Articular chondrocyte of knee joint (primary cell): ENCODE results near the gene SLC4A1. TPM values are rescaled to one million over a fixed set of nuclear protein-coding genes. Genes with fewer than 3 reads are reported as not detected.

Experiments
- small RNA-seq: library from RNA; depleted of rRNA; stranded (forward); fragments of <200 nt; gene quantifications from one replicate; pipeline ENCODE3, GENCODE V24; 2012
- total RNA-seq: library from RNA; depleted of rRNA; stranded (reverse); fragments of >200 nt; gene quantifications from 2 replicates; pipeline ENCODE4 v1.2.3, GENCODE V29; 2012

The SLC4A1 gene
- total RNA-seq = not detected in 2 replicates

DNA sequence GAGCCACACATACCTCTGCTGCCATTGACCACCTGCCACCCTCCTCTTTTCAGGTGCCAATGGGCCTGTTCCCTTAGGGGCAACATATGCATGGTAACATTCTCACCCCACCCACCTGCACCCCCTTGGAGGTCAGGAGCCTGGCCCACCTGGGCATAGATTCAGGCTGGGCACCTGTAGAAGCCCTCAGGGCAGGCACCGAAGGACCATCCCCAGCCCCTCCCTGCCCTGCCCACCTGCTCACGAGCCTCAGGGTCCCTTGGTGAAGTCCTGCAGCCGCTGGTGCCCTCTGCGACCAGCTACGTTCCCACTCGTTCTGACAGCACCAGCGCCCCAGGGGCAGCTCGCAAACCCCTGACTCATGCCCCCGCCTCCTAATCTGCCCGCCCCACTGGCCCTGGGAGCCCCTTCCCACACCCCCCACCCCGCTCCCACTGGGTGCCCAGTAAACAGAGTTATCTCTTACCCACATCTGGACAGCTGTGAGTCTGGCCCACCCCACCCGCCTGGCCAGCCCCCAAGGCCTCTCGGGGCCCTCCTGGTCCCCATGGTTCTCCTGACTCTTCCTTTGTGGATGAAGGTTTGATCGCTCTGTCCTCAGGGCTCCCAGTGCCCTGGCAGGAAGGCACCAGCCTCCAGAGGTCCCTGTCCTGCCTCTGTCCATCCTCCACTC lies at the start of gene SLC4A1:
SLC4A1 (minus strand) TSS at position 318 of the 673 bp plus-strand sequence. CDS start 5,269 bp downstream, outside the sequence.

GRCh38 chr17:44308320-44308818 lies 40.4 kb upstream of the SLC4A1 start, which contains the start of gene RUNDC3A:
Gene RUNDC3A (plus strand): TSS chr17:44308601. CDS start chr17:44308833, 232 bp downstream.

DNA sequence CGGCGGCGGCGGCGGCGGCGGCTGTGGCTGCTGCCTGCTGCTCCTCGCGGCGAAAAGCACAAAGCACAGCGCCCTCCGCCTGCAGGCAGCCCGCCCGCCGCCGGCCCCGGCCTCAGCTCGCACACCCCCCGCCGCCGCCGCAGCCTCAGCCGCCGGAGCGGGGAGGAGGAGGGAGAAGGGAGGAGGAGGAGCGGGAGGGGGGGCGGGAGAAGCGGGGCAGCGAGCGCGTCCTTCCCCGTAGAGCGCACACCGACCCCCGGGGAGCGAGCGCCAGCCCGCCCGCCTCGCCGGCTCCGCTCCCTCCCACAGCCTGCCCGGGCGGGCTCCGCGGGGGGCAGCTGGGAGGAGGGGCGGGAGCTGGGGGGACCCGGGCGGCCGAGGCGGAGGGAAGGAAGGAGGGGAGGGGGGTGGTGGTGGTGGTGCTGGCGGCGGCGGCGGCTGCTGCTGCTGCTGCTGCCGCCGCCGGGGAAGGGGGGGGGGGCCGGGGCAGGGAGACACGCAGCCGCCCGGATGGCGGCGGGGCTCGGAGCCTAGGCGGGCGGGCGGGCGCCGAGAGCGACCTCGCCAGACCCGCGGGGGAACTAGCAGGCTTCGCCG lies 48.2 kb downstream of the SLC4A1 start, which contains the start of gene UBTF:
UBTF (minus strand) TSS at position 60 of the 597 bp plus-strand sequence. CDS start 1,446 bp downstream, outside the sequence.

DNA sequence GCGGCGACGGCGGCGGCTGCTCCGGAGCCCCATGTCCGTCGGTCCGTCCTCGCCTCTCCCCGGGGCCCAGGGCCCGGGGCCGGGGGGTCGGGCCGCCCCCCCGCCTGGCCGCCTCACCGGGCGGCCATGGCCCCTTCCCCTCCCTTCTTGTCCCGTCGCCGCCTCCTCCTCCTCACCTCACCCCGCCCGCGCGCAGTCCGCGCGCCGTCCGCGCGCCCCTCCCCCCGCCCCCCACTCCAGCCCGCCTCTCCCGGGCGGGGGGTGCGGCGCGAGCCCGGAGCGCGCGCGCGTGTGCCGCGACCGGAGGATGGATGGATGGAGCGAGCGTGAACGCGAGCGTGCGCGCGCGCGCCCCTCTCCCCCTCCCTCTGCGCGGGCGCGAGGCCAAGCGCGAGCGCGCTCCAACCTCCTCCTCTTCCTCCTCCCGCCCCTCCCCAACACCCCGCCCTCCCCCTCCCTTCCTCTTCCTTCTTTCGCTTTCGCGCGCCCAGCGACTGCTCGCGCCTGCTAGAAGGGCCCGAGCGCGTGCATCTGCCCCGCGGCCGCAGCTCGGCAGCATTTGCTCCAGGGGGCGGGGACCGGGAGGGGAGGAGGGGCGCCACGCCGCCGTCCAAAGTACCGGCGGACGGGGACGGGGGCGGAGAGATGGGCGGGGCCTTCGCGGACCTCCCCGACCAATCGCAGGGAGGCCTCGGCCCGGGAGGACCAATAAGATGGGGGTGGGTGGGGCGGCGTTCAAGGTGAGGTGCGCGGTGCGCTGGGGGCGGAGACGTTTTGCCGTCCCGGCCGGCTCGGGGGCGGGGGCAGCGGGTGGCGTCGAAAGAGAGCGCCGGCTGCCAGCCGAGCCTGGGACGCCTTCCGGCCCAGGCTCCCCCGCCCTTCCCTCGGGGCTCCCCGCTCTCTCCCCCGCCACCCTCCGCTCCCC lies 68.1 kb downstream of the SLC4A1 start, which contains the start of gene ATXN7L3:
ATXN7L3 (minus strand) TSS at position 332 of the 925 bp plus-strand sequence. CDS start 1,814 bp downstream, outside the sequence.

Small RNAs within 50 kb of the gene (small RNA-seq; reads per million reads assigned to genes)
- not detected for gene MIR6782
- not detected for gene RF00012
- not detected for gene RN7SL507P
- not detected for gene RNU6-453P

Other genes with a start within 250 kb of the SLC4A1 start
- gene LSM12, start 201.5 kb downstream of the SLC4A1 start, total RNA-seq = 68.2 and 77.1 TPM in 2 replicates
- 27.2 and 29.8 TPM in 2 replicates for gene G6PC3, start 197.4 kb downstream of the SLC4A1 start, total RNA-seq
- gene HDAC5, start 144.5 kb downstream of the SLC4A1 start, total RNA-seq = 50.5 and 66.2 TPM in 2 replicates
- 1.8 and 3.4 TPM in 2 replicates for gene HROB, start 126.2 kb downstream of the SLC4A1 start, total RNA-seq
- 0.11 and 0.39 TPM in 2 replicates for gene ASB16, start 97.4 kb downstream of the SLC4A1 start, total RNA-seq
- 22.3 and 22.8 TPM in 2 replicates for gene TMUB2, start 81.2 kb downstream of the SLC4A1 start, total RNA-seq
- gene ATXN7L3, start 68.3 kb downstream of the SLC4A1 start, total RNA-seq = 32.7 and 34.8 TPM in 2 replicates
- gene UBTF, start 48.5 kb downstream of the SLC4A1 start, total RNA-seq = 55.3 and 56.6 TPM in 2 replicates
- gene RUNDC3A, start 40.5 kb upstream of the SLC4A1 start, total RNA-seq = 0.13 TPM in 1 of 2 replicates, not detected in the other
- 48.6 and 53.6 TPM in 2 replicates for gene SLC25A39, start 56.7 kb upstream of the SLC4A1 start, total RNA-seq
- 104 and 131 TPM in 2 replicates for gene GRN, start 77.2 kb upstream of the SLC4A1 start, total RNA-seq
- 0.91 and 1.2 TPM in 2 replicates for gene FAM171A2, start 95.7 kb upstream of the SLC4A1 start, total RNA-seq
- gene ITGA2B, start 121.5 kb upstream of the SLC4A1 start, total RNA-seq = 0.11 and 0.39 TPM in 2 replicates
- gene GPATCH8, start 235.3 kb upstream of the SLC4A1 start, total RNA-seq = 35.5 and 41.2 TPM in 2 replicates